IPS-NIHi7 (cell line): ENCODE measurements around the gene ZSWIM6.
"Not testable (repeated sequence)": the region's sequence is repeated elsewhere in the genome, so short reads cannot be mapped to it uniquely, and the experiment has no call there.

Source experiments
- DNase-seq: peaks from one replicate; pipeline ENCODE4 v3.0.0; 2012; ENCODE audit warnings: mixed read lengths; ENCODE audit errors: extremely low spot score

ZSWIM6 gene

DNA sequence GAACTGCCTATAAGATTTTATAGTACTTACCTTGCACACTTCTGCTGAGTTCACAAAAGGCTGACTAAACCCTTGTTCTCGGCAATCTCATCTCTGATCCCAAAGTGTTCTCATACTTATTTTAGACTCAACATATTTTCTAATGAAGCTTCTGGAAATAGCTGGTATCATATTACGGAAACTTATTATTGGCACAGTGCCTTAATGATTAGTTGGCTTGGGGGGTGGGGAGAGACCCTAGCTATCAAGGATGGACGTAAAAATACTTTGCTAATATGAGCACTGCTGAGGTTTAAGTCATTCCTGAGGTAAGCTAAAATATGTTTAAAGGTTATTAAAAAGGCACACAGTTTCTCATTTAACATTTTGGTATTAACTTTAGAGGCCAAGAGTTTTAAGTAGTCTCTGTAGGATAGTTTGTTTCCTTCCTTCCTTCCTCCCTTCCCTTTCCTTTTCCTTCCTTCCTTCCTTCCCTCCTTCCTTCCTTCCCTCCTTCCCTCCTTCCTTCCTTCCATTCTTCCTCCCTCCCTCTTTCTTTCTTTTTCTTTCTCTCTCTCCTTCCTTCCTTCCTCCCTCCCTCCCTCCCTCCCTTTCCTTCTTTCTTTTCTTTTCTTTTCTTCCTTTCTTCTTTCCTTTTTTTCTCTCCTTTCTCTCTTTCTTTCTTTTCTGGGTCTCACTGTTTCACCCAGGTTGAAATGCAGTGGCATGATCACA, 31.5 kb downstream of the ZSWIM6 start:
- no peak for DNase-seq

DNA sequence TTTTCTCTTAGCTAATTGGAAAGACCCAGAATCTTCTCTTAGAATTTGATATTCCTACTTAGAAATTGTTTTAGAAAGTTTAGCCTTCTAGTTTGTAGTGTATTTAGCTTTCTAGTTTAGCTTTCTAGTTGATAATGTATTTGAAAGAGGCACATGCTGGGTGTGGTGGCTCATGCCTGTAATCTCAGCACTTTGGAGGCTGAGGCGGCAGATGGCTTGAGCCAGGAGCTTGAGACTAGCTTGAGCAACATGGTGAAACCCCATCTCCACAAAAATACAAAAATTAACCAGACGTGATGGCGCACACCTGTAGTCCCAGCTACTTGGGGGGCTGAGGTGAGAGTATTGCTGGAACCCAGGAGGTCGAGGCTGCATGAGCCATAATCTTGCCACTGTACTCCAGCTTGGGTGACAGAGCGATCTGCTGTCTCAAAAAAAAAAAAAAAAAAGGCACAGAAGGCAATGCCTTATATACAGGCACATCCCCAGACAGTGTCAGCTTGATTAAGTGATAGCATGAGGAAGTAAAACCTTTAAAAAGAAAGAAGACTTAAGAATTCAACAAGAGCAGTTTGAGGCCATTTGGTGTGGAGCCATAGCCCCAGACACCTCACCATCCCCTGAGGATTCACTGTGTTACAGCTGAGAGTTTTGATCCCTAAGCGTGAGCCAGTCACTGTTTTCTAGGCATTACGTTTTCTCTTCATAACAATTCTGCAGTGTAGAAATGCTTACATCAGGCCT, 34.6 kb downstream of the ZSWIM6 start:
- DNase-seq = no peak

DNA sequence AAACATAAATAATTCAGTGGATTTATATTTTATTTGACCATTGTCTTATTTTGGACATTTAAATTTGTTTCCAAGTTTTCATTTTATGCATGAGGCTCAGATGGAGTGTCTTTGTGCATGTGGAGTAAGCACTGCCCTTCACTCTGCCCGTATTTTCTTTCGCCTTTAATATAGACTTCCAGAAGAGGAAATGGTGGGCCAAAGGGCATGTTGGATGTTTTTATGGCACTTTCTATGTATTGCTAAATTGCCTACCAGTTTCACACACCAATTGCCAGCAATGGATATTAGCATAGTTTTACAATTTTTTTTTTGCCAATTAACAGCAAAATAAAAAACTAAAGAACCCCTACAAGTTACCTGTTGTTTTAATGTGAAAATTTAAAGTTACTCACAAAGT, 38.4 kb downstream of the ZSWIM6 start:
- no peak for DNase-seq

DNA sequence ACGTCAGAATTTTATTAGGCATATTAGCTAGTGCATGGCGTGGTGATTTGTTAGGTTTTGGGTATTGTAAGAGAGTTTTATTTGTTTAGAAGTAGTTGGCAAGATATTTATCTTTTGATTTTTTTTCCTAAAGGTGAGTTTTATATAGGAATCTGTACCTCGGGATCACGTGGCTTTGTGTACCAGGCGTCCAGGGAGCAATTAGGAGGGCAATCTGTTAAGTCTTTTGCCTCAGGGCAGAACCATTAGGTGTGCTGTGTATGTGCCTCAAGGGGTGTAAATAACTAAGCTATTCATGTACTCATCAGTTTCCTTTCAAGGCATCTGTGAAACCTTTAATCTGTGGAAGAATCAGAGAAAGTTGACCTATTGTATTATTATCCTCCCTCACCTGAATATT, 39.4 kb downstream of the ZSWIM6 start:
- DNase-seq = no peak

DNA sequence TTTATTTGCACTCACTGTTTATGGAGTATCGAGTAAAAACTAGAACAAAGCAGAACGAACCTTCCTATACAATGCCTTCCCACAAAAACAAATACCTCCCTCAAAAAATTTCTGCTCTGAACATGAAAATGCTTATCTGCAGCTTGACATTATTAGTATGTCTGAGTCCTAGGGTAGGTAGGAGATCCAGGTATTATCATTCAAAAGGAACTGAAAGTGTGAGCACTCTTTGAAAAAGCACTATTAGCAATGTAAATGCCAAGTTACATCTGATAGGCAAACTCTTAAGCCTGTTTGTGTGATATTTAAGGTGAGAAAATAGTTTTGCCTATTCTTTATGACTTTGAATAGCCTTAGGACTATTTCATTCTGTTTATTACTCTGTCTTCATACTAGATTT, 47.6 kb downstream of the ZSWIM6 start:
- DNase-seq = no peak

DNA sequence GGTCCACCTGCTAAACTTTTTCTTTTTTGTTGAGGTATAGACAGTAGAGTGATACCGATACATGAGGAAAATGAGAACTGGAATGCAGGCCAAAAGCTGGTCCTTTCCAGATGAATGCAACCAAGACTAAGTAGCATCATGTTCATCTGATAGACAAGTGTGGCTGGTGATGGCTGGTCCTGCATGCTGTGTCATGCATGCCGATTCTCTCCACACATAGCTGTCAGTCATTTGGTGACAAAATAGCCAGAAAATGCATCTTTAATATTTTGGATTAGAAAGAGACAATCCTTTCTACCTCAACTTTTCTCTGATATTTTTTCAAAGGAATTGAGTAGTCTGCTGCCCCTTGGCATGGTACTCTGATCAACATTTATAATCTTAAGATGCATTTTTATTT, 49.9 kb downstream of the ZSWIM6 start:
- no peak for DNase-seq

DNA sequence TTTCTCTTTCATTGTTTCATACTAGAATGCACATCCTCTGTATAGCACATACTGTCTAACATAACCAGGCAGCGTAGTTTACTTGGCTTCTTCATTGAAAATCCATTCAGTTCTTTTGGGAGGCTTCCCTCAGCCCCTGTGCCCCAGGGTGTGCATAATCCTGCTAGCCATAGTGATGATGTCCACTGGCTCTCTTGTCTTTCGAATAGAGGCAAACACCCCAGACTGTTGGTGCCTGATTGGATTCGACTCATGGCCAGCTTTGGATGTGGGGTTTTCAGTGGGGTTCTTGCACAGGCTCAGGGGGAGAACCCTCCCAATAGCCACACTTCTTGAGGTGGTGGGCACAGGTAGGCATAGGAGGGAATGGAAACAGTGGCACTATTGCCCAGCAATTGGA, 53.6 kb downstream of the ZSWIM6 start:
- no peak for DNase-seq

DNA sequence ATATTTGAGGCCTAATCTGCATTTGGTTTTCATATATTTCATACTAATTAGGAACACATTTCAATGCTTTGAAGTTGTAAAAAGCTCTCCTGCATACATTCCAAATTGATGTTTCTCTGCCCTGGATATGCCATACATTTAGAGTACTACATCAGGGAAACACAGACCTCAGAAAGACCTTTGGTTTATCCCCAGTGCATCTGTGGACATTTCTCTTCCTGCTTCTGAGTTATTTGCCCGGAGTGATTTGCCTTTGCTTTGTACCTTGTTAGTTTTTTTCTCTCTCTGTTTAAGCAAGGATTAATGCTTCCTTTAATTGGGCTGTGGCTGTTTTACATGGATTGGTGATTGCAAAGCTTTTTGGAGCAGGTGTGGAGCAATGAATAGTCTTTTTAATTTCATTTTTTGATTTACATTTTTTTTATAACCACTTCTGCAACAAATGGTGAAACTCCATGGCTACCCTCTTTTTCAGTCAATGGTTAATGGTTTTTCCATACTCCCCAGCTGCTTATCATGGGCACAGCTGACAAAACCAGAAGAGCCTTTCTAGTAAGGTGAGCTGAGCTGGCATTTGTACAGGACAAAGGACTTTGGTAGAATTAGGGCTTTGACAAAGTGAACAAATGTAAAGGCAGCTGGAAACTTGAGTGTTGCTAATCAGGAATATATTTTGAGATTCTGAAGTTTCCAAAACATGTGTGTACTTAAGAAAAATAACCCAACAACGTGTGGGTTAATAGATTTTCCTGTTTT, 54.2 kb downstream of the ZSWIM6 start:
- no peak for DNase-seq

DNA sequence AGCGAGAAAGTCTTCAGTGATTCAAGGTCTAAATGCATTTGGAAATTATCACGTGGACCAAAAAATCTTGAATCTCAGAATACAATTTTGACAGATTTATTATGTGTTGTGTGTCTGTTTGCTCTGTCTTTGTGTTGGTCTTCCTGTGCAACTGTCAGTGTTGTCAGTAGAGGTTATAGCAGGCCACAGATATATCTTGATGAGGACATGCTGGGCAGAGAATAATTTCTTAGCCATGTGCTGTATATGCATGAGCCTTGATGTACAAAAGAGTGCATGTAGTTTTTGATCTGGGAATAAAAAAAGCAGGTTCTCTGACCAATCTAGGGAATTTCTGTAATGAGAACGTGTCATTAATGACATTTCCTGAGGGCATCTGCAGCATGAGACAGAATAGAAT, 57.6 kb downstream of the ZSWIM6 start:
- no peak for DNase-seq

DNA sequence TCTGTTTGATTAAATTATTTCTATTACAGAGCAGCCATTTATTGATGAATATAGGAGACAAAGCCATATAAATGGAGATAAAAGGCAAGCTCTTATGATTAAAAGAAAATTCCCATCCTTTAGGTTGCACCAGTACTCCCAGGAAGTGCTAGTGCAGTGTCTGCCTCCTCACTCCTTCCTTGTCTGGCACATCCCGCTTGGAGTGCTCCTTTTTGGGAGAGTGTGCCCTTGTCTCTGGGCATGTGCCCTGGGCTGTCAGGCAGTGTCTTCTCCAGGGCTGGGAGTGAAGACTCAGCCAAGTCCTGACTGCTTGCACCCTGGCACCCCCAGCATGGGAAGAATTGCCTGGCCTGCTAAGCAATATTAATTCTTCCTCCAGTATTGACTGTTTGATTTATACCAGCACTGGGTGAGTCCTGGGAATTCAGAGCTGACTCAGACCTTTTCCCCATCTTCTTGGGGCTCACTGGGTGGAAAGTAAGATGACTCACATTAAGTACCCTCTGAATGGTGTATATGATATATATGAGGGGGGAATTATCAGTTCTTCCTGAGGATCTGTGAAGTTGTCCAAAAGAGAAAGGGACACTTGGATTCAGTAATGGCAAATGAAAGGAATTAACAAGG, 62.1 kb downstream of the ZSWIM6 start:
- no peak for DNase-seq

DNA sequence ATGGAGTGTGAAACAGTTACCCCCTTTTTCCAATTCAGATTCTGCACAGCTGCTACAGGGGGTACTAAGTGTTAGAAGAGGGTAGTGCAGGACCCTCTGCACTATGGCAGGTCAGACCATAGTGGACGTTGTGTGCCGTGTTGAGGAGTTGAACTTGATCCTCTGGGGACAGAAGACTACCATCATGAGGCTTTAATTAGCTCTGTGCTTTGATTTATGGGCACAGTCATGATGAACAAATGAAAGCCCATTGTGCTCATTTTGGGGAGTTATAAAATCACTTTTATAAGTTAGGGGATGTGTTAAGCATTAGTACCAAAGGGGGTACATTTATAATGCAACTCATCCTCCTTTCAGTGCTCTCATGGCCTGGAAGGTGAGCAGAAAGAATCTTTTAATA, 62.7 kb downstream of the ZSWIM6 start:
- DNase-seq = no peak

DNA sequence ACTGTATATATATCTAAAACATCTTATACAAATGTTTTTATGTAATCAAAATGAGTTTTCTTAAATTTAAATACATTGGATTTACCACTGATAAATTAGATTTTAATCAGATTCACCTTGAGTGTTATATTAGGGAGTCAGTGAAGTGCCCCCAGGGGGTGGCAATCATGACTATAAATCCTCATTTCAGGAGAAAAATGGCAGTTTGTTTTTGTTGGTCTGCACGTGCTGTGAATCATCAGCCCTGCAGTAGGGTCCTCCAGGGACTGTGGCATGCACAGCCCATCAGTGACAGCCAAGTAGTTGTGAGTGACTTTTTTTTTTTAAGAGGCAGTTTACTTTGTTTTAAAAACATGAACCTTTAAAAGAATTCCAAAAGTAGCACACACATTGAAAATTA, 65.2 kb downstream of the ZSWIM6 start:
- no peak for DNase-seq

DNA sequence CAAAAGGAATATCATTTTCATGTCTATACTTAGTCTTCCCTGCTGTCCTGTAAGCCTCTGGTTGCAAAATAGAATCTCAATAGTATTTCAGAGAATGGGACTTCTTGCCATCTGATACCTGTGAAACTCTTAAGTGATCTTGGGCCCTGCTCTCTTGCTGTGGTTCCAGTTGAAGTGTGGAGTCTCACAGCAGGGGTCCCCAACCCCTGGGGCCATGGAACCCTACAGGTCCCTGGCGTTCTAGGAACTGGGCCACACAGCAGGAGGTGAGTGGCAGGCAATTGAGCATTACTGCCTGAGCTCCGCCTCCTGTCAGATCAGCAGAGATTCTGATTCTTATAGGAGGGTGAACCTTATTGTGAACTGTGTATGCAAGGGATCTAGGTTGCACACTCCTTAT, 65.9 kb downstream of the ZSWIM6 start:
- DNase-seq = no peak

DNA sequence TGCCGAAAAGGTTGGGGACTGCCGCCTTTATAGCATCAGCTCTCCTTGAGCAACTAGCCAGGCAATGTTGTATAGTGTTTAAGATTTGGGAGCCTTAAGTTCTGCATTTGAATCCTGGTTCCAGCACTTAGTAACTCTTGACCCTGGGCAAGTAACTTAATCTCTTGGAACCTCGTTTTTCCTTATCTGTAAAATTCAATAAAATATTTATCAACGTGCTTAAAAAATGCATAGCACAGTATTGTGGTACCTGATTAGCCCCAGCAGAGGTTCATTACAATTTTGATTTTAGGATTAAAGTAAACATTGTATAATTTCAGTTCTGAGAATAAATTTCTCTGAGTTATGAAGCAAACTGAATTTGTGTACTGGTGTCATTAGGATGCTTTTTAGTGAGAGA, 66.4 kb downstream of the ZSWIM6 start:
- no peak for DNase-seq

DNA sequence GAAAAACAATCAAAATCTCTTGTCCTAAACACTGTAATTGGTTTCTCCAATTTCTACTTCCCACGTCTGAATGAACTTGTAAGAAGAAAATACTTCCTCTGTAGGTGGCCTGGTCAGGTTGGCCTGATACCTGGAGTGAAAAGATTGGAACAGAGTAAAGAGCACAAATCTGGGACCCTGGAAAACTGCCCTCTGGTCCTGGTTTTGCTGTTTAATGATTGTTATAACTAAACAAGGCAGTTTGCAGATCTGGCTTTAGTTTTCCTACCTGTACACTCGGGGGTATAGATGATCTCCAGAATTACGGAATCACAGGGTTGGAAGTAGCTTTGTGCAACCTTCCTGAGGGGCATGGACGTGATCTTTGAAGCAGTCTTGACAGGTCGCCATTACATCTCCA, 67.6 kb downstream of the ZSWIM6 start:
- DNase-seq = no peak

DNA sequence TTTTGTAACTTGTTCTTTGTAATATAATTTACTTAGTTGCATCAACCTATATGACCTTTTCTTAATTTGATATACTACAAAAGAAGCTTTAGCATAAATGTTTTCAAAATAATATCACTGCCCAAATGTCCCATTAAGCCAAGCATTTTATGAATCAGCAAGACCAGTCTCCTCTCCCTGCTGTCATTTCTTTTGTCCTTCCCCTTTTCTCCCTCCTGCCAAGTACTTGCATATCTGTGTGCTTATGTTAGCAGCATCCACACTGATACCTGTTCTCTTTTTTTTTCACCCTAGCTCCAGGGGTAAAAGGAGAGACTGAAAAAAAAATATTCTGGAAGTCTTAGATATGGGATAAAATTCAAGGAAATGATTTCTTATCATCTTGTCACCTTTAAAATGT, 69.7 kb downstream of the ZSWIM6 start:
- no peak for DNase-seq

DNA sequence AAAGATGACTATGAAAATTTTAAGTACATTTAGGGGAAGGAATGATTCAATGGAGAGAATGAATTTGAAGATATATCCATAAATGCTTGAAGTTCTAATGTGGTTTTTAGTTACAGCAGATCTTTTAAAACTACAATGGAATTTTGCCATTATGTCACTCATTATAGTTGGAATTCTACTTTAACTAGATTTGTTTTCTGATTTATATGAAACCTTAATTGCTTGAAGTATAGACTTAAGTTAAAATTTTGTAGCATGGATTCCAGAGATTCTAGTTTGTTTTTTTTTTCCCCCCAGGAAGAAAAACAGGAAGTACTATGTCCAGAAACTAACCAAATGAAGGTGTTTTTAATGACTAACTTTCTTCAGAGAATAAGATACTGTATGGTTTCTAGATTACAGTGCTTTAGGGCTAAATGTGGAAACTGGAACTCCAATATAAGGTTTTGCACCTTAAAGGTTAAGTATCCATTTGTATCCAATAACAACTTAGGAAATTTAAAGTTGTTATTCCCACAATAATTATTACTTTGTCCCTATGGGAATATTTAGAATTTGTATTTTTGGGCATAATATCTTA, 70.3 kb downstream of the ZSWIM6 start:
- DNase-seq = no peak

DNA sequence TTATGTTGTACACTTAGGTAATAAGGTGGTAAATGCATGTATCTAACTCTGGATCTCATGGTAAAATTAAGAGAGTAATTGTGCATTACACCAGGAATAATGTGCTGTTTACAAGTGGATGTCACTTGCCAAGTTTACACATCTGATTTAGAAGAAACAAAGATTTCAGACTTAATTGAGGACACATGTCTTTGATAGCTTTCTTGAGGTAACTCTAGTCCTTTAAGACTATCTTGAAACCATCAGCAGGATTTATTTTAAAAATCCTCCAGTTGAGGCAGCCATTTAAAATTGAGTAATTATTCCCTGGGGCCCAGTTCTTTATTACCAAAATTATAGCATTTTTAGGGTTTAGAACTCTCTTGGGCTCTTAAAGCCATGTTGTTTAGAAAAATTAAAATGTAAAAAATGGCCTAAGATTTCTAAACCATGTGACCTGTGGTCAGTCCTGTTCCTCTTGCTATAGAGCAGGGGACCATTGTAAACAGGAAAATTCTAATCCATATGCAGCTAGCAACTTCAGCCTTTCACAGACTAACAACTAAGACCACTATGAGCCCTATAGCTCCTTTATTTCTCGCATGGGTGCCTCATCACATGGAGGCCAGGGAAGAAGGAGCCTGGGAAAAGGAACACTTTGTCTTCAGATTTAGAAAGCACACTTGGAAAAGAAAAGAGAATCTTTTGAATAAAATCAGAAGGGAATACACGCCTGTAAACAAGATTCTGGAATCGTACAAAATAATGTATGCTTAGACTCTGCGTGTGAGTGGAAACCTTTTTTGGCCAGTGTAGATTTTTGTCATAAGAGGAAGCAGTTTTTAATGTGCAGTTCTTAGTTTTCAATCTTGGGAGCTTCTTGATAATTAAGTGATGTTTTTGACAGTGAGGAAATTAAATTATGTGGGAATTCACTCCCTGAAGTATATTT, 71.2 kb downstream of the ZSWIM6 start:
- DNase-seq = no peak

DNA sequence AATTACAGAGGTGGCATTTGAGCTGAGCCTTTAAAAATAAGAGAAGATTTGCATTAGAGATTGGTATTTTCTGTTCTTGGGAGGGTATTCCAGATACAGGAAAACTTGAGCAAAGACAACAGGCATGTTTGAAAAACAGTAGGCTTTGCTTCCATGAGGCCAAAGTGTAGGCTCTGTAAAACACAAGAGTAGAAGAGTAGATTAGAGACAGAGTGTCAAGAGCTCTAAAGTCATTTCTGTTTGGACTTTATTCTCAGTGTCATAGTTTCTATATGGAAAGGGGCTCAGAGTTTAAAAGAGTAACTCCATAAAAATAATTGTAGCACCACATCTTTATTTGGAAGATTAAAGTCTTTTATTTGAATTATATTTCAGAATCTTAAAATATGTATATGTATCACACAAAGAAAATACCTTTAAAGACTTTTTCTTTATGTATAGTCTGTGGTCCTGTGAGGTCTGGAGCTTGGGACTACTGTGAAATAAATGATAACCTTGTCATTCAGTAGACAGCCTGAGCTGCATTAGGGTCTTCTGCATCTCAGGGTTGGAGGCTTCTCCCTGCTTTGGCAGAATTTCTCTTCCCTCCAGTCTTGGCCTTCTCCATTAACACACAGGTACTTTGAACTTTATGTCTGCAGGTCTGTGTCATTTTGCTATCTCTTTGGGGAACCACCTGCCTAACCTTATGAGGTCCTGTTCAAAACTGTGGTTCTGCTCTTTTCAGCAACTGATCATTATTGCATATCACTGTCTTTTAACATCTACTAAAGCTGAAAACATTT, 73.6 kb downstream of the ZSWIM6 start:
- DNase-seq = no peak

DNA sequence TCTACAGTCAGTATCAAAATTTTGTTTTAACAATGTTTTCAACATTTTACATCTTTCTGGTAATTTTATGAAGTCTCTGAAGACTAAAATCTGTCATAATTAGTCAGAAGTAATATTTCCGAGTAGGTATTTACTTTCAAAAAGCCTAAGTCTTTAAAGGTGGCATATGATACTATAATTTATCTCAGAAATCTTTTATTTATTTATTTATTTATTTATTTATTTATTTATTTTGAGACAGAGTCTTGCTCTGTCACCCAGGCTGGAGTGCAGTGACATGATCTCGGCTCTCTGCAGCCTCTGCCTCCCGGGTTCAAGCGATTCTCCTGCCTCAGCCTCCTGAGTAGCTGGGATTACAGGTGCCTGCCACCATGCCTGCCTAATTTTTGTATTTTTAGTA, 74.4 kb downstream of the ZSWIM6 start:
- DNase-seq = not testable (repeated sequence)
